SIG-M5 treated with dmso at 0.1 percent for 504 hours (cell line): ENCODE measurements around the gene HOXD3.

ENCODE experiments used
- DNase-seq: peaks from one replicate; lab custom pipeline; 2025; ENCODE audit not compliant: unreplicated experiment; lab: John Stamatoyannopoulos, UW

Gene HOXD3

DNA sequence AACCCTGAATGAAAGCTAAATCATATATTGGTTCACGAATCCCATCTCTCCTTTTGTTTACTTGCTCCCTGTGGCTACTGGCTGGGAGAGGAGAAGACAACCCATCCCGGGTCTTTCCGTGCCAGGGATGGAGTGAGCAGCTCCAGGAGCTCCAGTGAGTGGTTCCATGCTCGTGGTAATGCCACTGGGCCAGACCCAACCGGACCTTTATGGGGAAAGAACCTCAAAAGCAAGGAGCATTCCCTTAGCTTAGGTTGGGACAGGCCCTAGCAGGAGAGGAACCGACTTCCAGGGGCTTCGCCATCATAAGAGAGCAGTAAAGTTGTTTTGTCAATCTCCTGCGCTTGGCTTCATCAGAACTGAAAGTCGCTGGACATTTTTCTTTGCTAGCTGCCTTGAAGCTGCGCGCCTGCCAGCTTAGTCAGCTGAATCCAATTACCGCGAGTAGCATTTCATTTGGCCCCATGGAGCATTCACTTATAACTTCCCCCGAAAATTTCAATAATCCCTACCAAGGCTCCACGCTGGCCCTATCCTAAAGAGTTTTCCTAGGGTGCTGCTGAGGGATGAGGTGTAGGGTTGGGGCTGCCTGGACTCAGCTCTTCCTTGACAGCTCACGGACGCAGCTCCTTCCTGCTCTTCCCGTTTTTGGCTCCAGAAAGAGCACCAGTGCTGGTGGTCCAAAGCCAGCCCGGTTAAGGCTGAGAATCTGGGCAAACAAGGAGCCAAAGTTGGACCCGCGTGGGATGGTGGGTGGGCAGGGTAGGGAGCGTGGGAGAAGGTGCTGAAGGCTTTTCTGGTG is 4.9 kb downstream of the HOXD3 start:
- no peak for DNase-seq

DNA sequence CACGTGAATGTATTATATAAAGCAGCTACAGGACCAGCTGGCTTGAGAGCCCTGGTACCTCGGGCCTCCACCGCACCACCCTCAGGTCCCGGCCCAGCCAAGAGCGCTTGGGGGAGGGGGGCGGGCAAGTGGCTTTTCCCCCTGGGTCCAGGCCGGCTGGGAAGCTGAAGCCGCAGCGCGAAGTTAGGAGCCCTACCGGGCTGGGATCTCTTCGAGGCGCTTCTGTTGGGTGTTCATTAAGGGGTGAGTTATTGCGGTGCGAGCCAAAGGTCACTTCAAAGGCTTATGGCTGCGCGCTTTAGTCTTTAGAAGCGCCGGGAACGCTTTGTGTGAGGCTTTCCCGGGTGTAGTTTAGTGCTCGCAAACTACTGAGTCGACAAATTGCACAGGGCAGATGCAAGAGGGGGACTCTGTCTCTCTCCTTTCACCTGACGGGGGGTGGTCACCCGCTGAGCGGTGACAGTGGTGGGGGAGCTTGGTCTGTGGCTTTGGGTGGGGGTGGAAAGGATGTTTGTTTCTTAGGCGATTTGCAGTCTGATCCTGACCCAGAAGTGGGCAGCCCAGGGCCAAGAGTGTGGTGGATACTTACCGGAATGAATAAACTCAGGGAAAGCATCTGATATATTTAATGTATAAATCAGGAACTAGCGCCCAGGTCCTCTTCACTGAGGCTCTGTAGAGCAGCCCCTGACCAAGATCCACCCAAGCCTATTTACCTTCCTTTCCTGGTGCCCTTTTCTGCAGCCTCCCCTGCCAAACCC is 6.0 kb downstream of the HOXD3 start:
- DNase-seq: no peak

DNA sequence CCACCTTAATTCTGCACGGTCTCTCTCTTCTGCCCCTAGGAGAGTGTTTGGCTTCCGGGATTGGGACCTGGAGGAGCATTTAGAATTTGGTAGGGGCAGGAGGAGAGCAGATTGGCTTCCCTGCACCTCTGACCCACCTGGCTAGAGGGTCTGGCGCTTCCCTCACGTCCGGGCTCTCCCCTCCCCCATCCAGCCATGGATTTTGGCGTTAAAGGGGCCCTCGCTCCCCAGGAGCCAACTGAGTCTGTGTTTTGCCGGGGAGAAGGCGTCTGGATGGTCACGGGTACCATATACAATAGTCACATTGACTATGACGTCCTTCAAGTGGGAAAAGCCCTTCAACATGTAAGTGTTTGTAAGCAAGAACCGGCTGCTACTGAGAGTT is 6.6 kb downstream of the HOXD3 start:
- DNase-seq: no peak

DNA sequence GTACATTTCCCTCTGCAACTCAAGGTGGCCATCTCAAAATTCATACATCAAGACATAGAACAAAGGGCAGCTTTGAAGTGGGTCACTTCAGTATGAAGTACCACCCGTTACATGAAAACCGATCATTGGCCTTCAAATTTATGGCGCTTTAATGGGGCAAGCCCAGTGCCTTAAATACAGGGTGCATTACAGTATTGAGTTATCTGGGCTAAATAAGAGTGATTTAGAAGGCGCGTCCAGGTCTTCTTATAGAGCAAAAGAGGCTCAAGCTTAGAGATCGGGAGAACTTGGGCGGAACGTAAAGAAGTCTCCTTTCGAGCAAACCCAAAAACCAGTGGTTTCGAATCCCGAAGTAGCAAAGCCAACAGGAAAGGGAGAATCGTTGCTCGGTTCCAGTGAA is 7.1 kb downstream of the HOXD3 start:
- no peak for DNase-seq

DNA sequence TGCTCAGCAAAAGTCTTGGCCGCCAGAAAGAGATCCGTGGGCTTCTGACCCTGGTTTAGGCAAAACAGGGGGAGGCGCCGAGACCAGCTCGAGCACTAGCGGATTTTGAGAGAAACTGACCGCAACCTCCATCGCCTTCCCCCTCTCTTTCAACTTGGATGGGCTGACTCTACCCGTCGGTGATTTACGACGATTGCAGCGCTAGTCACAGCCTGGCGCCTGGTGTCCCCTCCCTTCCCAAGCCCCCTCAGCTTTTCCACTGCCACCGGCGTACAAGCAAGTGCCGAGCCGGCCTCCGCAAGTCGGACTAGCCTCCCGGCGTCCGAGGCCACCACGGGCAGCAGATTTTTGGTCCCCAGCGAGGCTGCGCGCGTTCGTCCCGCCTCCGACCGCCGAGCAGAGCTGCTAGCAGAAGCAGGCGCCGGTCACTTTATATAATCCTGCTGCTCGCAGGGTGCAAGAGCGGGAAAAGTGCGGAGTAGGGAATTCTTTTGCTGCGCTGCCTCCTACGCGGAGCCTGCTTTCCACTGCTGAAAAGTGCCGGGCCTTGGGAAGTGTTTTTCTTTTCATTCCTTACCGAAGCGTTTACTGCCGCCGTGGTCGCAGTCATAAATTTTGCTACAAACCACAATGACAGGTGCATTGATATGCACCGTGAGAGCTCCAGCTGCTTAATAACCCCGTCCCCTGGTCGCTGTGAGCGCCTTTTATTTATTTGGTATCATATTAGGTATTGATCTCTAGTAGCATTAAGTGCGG is 7.7 kb downstream of the HOXD3 start:
- DNase-seq: no peak

DNA sequence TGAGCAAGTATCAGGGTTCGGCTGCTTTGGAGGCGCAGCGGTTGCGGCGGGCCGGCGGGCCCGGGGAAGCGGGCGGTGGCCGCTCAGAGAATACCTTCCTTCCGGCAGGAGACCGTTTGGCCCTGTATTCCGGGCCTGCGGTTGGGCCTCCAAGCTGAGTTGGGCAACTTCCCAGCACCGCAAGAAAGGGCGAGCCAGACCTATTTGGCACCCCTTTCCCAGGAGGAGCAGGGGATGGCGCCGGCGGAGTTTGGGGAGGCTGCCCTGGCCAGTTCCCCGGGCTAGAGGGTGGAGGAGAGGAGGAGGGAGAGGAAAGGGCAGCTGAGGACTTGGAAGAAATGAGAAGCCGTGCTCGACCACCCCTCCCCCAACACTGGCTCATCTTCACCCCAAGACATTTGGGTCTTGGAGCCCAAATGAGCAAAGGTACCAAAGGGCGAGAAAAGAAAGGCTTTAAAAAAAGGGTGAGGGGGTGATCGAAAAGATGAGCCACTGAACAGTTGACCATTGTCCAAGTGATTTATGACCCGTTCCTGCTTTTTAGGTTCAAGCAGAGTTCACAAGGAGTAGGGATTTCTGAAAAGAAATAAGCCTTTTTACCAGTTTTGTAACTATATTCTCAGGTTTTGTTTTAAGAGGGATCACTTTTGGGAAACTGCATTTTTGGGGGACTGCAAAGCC is 8.4 kb downstream of the HOXD3 start:
- DNase-seq: no peak

DNA sequence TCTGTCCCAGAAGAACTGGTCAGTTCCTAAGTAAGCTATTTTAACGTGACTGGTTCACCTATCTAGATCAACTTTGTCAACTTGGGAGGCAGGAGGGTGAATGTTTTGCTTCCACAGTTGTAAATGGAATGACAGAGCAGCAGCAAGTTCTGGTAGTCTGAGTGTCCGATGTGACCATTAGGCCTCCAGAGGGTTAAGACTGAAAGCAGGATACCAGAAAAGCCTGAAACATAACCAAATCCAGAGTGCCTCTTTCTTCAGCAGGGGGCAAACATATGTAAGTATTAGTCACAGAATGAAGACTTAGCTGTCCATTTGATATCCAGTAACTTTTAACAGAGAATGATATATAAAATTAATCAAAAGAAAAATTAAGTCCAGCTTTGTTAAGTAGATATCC is 9.2 kb downstream of the HOXD3 start:
- DNase-seq: no peak

DNA sequence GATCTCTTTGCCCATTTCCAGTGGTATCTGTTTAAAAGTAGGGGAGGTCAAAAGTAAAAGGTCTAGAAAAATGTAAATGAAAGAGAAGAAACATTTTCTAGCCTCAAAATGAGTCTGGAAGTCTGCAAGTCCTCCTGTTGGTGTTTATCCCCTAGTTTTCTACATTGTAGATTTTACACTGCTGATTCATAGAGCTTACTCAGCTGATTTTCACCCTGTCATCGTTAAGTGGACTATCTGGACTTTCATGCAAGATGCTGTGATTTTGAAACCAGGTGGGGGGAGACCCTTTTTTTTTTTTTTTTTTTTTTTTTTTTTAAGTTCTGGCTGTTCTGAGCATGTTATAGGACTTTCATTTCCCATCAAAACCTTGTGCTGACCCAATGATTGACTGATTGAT is 10.3 kb downstream of the HOXD3 start:
- no peak for DNase-seq

DNA sequence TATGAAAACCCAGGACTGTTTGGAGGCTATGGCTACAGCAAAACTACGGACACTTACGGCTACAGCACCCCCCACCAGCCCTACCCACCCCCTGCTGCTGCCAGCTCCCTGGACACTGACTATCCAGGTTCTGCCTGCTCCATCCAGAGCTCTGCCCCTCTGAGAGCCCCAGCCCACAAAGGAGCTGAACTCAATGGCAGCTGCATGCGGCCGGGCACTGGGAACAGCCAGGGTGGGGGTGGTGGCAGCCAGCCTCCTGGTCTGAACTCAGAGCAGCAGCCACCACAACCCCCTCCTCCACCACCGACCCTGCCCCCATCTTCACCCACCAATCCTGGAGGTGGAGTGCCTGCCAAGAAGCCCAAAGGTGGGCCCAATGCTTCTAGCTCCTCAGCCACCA is 12.1 kb downstream of the HOXD3 start:
- DNase-seq: no peak

DNA sequence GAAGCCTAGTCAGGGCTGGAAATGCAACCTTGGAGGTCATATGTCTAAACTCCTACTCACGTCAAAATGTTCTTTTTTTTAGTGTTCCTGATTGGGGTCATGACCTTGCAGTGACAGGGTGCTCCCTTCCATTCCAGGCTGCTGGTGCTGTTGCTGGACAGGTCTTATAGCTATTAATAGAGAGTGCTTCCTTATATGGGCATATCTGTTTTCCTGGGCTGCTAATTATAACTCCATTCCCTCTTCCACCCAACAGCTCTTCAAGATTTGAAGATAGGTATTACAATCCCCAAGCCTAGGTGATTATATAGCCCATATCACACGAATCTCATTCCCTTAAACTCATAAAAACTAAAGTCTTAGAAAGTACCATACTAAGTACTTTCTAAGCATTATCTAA is 12.6 kb downstream of the HOXD3 start:
- DNase-seq: no peak

DNA sequence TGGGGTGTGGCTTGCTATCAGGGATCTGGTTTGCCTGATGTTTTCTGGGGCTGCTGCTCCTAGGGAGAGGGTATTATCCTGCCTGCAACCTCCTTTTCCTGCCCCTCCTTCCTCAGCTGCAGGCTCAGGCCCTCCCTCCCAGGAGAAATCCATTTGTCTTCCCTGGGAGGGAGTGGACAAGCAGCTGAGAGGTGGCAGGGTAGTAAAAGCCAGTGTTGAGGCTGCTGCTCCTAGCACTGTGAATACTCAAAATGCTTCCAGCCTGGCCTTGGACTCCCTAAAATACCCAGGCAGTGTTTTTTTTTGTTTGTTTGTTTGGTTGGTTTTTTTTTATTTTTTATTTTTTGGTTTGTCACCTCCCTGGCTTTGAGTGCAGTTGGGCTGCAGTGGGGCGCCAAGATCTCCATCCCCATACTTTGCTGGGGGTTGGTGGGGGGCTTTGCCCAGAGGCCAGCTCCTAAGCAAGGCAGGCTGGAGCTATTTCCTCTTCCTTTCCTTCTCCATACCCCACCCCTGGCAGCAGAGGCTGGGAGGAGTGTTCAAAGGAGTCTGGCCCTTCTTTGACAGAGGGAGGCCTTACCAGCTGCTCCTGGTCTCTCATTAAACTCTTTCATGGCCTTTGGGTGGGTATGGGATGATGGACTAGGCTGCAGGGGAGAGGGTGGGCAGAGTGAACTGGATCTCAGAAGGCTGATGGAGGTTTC is 13.6 kb downstream of the HOXD3 start:
- DNase-seq: no peak

DNA sequence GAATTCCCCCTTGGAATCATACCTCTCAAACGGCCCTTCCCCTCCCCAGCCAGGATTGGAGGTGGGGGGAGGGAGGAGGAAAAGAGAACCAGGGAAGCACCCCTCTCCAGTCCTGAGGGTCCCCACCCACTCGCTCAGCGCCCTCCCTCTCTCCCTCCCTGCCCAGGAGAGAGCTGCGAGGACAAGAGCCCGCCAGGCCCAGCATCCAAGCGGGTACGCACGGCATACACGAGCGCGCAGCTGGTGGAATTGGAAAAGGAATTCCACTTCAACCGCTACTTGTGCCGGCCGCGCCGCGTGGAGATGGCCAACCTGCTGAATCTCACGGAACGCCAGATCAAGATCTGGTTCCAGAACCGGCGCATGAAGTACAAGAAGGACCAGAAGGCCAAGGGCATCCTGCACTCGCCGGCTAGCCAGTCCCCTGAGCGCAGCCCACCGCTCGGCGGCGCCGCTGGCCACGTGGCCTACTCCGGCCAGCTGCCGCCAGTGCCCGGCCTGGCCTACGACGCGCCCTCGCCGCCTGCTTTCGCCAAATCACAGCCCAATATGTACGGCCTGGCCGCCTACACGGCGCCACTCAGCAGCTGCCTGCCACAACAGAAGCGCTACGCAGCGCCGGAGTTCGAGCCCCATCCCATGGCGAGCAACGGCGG is 14.4 kb downstream of the HOXD3 start:
- DNase-seq: no peak

DNA sequence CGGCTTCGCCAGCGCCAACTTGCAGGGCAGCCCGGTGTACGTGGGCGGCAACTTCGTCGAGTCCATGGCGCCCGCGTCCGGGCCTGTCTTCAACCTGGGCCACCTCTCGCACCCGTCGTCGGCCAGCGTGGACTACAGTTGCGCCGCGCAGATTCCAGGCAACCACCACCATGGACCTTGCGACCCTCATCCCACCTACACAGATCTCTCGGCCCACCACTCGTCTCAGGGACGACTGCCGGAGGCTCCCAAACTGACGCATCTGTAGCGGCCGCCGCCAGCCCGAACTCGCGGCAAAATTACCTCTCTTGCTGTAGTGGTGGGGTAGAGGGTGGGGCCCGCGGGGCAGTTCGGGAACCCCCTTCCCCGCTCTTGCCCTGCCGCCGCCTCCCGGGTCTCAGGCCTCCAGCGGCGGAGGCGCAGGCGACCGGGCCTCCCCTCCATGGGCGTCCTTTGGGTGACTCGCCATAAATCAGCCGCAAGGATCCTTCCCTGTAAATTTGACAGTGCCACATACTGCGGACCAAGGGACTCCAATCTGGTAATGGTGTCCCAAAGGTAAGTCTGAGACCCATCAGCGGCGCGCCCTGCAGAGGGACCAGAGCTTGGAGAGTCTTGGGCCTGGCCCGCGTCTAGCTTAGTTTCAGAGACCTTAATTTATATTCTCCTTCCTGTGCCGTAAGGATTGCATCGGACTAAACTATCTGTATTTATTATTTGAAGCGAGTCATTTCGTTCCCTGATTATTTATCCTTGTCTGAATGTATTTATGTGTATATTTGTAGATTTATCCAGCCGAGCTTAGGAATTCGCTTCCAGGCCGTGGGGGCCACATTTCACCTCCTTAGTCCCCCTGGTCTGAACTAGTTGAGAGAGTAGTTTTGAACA is 15.1 kb downstream of the HOXD3 start:
- DNase-seq: no peak

DNA sequence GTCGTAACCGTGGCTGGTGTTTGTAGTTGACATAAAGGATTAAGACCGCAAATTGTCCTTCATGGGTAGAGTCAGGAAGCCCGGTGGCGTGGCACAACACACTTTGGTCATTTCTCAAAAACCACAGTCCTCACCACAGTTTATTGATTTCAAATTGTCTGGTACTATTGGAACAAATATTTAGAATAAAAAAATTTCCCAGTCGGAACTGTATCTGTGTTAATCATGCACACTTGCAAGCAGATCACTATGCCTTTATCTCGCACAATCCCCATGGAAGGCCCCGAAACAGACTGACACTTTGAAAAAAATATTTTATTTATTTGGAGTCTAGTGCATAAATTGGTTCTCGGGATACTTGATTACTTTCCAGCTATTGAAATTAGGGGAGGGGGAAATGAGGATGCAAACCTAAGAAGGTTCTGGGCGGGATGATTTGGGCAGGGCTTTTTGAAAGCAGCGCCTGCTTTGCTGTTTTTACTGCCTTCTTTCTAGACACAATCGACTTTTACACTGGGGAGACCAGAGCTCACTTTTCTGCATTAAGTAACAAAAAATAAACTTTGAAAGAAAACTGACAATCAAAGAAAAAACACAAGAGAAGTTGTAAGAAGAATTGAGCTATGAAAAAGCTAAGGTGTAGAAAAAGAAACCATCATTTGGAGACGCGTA is 15.9 kb downstream of the HOXD3 start:
- DNase-seq: no peak

DNA sequence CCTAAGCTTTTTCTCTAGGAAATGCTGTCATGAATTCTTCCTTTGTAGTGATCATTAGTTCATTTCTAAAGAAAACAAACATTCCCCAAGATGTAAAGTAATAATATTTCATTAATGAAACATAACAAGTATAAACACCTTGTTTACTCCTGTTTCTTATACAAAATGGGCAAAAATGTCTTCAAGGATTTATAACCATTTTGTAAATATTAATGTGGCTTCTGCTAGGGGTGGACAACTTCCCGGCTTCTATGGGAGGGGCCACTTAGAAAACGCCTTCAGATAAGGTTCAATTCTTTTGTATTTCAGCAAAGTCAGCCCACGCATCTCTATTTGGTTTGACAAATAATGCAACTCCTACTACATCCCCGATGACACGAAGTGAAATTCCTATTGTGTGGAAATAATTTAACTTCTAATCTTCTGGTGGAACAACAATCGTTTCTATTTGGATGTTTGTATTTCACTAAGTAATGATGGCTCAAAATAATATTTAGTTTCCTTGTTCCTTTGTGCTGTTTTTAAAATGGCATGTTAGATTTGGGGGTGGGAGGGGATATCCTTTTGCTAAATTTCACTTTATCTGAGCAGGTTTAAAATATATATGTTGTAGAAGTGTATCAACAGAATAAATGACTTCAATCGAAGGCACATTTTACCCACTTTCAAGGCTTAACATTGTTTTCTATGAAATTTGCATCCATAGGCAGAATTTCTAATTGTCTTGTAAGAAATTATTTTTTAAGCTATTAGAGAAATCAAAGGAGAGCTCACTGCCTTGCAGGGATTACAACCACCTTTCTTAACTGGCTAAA is 16.7 kb downstream of the HOXD3 start:
- no peak for DNase-seq

DNA sequence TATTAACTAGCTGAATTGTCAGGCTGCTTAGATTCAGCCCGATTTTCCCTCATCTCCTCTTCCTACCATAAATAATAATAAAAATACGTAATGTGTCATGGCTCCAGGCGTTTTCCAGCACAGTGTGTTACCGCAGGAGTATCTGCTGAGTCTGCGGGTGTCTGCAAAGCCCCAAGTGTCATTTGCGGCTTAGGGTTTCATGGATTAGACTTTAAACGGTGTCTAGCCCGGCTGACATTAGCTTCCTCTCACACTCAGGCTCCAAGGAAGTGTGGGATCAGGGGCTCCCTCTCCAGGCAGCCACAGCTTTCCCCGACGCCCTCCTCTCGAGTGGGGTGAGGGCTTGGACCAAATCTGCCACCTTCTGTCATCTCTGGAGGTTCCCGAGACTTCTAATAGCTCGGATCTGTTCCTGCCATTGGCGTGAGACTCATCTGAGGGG is 17.3 kb downstream of the HOXD3 start:
- DNase-seq: no peak

DNA sequence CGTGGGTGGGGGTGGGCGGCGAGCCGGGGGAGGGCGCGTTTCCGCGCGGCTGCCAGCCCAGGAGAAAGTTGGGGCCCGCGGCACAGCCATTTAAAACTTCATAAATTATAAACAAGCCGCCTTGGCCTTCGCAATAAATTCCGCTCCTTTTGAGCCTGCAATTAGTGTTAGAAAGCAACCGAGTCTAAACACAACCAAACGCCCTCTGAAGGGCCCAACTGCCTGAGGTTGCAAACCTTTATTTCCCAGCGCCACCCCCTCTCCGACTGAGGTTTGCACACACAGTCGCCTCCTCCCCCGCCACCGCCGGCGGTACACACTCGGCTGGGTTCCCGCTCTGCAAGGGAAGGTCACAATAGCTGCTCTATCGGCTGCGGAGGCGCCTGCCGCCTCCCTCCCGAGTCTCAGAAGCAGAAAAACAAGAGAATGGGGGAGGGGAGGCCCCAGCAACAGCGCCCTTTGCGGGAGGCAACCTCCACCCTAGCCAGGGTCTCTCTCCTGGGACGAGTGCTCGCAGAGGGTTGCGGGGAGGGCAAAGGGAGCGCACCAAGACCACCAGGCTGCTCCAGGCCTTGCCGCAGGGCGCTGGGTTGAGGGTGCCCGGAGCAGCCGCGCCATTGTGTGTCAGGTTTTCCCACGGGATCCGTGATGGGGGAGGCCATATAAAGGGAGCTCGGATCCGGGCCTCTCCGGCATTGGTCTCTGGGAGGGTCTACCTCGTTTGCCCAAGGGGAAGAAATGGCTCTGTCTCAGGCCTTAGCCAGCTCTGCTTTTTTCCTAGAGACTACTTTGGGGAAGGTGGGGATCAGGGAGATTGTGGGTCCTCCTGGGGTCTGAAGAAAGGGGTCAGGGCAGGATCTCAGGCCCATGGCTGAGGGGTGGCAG is 18.0 kb downstream of the HOXD3 start:
- DNase-seq: no peak
